Immature natural killer cell (primary cell): ENCODE results near the gene RANBP3. TPM values are rescaled to one million over a fixed set of nuclear protein-coding genes. Genes with fewer than 3 reads are reported as not detected.
"Not testable (repeated sequence)": the region's sequence is repeated elsewhere in the genome, so short reads cannot be mapped to it uniquely, and the experiment has no call there.

Experiments
- DNase-seq, 3 donors: peaks; one replicate each; pipeline ENCODE4 v3.0.0; 2022; ENCODE audit warnings: mixed read lengths in 1 of 3
- H3K27ac Mint-ChIP-seq, 6 donors: one replicate each; pipeline ENCODE4 v1.8.0; 2020; ENCODE audit warnings: mixed read lengths in 6 of 6, mild to moderate bottlenecking in 5 of 6, inconsistent platforms in 4 of 6, moderate library complexity in 3 of 6
- H3K27me3 Mint-ChIP-seq, 3 donors: one replicate each; pipeline ENCODE4 v1.8.0; 2020 to 2021; ENCODE audit warnings: low read depth in 3 of 3, mild to moderate bottlenecking in 3 of 3, mixed read lengths in 3 of 3, moderate library complexity in 3 of 3, inconsistent platforms in 1 of 3
- H3K36me3 Mint-ChIP-seq, 3 donors: one replicate each; pipeline ENCODE4 v1.8.0; 2020; ENCODE audit warnings: mixed read lengths in 3 of 3, inconsistent platforms in 2 of 3, mild to moderate bottlenecking in 2 of 3
- H3K4me1 Mint-ChIP-seq, 2 donors: one replicate each; pipeline ENCODE4 v1.8.0; 2020; ENCODE audit warnings: inconsistent platforms in 2 of 2, mild to moderate bottlenecking in 2 of 2, mixed read lengths in 2 of 2, moderate library complexity in 1 of 2
- H3K4me3 Mint-ChIP-seq, 5 donors: one replicate each; pipeline ENCODE4 v1.8.0; 2020; ENCODE audit warnings: mild to moderate bottlenecking in 5 of 5, mixed read lengths in 5 of 5, inconsistent platforms in 3 of 5, moderate library complexity in 3 of 5
- H3K9me3 Mint-ChIP-seq, 6 donors: one replicate each; pipeline ENCODE4 v1.8.0; 2020; ENCODE audit warnings: mild to moderate bottlenecking in 6 of 6, mixed read lengths in 6 of 6, inconsistent platforms in 4 of 6, moderate library complexity in 3 of 6
- polyA plus RNA-seq, 3 donors: library from polyadenylated mRNA; unstranded; fragments of 300-500 nt; fragmentation: Illumina TruSeq; gene quantifications; one replicate each; pipeline ENCODE4 v1.2.3, GENCODE V29; 2021

Gene RANBP3
- polyA plus RNA-seq, 3 donors from 2014 or later, result 3.2 to 14.5 (median 4.4) TPM

DNA sequence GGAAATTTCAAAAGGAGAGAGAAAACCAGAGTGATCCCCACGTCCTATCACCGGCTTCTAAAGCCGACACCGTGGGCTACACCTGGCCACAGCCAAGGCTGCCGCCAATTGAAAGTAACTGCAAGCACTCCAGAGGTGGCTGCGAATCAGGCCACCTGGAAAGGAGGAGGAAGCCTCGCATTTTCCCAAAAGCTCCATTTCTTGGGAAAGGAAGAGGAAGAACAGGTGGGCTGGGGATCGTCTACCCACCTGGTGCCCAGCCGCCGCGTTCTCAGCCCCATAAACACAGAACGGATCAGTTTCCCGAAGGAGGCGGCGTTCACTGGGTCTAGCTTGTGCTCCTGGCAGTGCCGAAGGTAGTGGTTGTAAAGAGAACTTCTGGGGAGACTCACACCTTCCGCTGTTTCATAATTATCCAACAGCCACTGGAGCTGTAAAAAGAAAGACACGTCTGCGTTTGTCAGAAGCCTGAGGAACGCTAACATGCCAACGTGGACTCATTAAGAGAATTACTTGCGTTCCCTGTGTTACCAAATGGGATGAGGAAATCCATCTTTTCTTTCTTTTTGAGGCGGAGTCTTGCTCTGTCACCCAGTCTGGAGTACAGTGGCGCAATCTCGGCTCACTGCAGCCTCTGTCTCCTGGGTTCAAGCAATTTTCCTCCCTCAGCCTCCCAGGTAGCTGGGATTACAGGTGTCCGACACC lies 38.1 kb upstream of the RANBP3 start:
- H3K27me3 Mint-ChIP-seq, result peaks cover 0 to 3% (median 0%) of the 10 kb centered on the region in 3 donors
- H3K27ac Mint-ChIP-seq, result no peak overlapping the region
- H3K4me3 Mint-ChIP-seq, result no peak overlapping the region
- no peaks in the 10 kb centered on the region for H3K9me3 Mint-ChIP-seq
- no peaks in the 10 kb centered on the region for H3K36me3 Mint-ChIP-seq
- no peak for DNase-seq
- no peaks in the 10 kb centered on the region for H3K4me1 Mint-ChIP-seq

- no peaks in the 10 kb centered on the region for H3K36me3 Mint-ChIP-seq
- H3K27ac Mint-ChIP-seq, result no peak overlapping the region
- no peaks in the 10 kb centered on the region for H3K4me1 Mint-ChIP-seq
- H3K9me3 Mint-ChIP-seq, result no peaks in the 10 kb centered on the region
- no peak for DNase-seq
- peaks cover 0 to 3% (median 0%) of the 10 kb centered on the region in 3 donors for H3K27me3 Mint-ChIP-seq
- H3K4me3 Mint-ChIP-seq, result no peak overlapping the region
Observed at GRCh38 chr19:6014551-6015135, 36.7 kb upstream of the RANBP3 start.

DNA sequence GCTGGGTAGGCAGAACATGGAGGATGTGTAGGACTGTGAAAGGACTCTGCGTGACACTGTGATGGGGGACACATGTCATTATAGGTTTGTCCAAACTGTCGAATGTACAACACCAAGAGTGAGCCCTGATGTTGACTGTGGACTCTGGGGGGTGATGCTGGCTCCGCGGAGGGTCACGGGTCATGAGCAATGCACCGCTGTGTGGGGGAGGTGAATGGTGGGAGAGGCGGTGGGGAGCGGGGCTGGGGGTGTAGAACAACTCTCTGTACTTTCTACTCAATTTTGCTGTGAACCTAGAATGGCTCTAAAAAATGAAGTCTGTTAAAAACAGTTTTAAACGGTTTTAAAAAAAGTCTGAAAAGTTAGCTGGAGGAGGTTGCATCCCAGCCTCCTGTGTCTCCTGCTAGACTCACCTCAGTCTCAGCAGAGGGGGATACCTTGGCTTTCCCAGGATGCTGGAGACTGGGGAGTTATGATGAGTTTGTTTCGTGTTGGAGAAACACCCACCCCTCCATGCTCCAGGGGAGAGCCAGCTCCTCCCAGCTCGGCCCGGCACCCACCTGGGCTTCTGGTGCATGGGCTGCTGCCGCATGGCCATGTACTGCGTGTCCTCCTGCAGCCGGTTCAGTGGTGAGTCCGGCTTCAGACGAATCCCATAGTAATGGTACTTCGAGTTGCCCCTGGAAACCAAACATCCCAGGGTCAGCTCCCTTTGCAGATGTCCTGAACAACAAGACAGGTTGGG lies 34.7 kb upstream of the RANBP3 start:
- no peaks in the 10 kb centered on the region for H3K27me3 Mint-ChIP-seq
- no peaks in the 10 kb centered on the region for H3K4me1 Mint-ChIP-seq
- no peak overlapping the region for H3K4me3 Mint-ChIP-seq
- H3K27ac Mint-ChIP-seq, result no peak overlapping the region
- DNase-seq, result no peak
- H3K9me3 Mint-ChIP-seq, result no peaks in the 10 kb centered on the region
- no peaks in the 10 kb centered on the region for H3K36me3 Mint-ChIP-seq

DNA sequence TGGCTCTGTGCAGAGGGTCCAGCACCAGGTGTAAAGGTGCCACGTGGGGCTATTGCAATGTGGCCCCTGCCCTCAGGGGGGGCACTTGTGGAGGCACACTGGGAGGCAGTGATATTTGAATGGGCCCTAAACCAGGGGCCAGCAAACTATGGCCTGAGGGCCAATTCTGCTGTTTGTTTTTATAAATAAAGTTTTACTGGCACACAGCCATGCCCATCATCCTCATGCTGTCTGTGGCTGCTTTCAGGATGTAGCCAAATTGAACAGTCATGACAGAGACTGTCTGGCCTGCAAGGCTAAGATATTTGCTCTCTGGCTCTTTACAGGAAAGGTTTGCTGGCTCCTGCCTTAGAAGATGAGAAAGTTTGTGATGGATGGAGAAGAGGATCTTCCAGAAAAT lies 33.9 kb upstream of the RANBP3 start:
- no peaks in the 10 kb centered on the region for H3K9me3 Mint-ChIP-seq
- DNase-seq, result no peak
- no peak overlapping the region for H3K27ac Mint-ChIP-seq
- no peaks in the 10 kb centered on the region for H3K4me1 Mint-ChIP-seq
- H3K27me3 Mint-ChIP-seq, result peaks cover 0 to 1% (median 0%) of the 10 kb centered on the region in 3 donors
- H3K36me3 Mint-ChIP-seq, result no peaks in the 10 kb centered on the region
- H3K4me3 Mint-ChIP-seq, result no peak overlapping the region

DNA sequence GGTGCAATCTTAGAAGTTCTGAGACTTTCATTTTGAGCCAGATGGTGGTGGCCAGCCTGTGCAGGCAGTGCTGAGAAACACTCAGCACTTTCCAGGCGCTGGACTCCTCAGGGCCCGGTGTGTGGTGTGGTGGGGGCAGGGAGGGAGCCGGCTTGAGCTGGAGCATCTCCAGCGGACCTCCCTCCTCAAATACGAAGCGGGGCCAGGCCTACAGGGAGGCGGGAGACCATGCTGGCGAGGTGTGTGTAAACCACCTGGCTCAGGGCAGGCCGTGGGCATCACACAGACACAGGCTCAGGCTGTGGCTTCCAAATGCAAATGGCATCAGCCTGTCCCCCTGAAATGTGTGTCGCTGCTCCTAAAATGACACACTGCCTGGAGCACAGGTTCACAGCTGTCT lies 33.3 kb upstream of the RANBP3 start:
- peaks cover 0 to 1% (median 0%) of the 10 kb centered on the region in 3 donors for H3K27me3 Mint-ChIP-seq
- no peaks in the 10 kb centered on the region for H3K4me1 Mint-ChIP-seq
- DNase-seq, result no peak
- H3K4me3 Mint-ChIP-seq, result no peak overlapping the region
- no peak overlapping the region for H3K27ac Mint-ChIP-seq
- no peaks in the 10 kb centered on the region for H3K36me3 Mint-ChIP-seq
- no peaks in the 10 kb centered on the region for H3K9me3 Mint-ChIP-seq

DNA sequence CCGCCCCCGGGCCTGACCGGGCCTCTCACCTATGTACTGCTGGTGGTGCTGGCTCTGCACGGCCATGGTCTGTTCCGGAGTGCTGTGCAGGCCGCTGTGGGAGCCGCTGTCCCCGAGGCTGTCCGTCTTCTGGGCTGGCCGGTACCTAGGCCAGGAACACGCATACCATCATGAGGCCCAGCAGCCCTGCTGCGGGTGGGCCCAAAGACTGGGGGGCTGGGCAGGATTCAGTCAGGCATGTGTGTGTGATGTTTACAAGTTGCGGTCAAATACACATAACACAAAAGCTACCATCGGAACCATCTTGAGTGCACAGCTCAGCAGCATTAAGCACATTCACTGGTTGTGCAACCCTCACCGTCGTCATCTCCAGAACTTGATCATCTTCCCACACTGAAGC lies 32.2 kb upstream of the RANBP3 start:
- H3K4me3 Mint-ChIP-seq, result no peak overlapping the region
- H3K27me3 Mint-ChIP-seq, result peaks cover 0 to 1% (median 0%) of the 10 kb centered on the region in 3 donors
- no peaks in the 10 kb centered on the region for H3K4me1 Mint-ChIP-seq
- no peaks in the 10 kb centered on the region for H3K9me3 Mint-ChIP-seq
- no peak overlapping the region for H3K27ac Mint-ChIP-seq
- H3K36me3 Mint-ChIP-seq, result no peaks in the 10 kb centered on the region
- no peak for DNase-seq

DNA sequence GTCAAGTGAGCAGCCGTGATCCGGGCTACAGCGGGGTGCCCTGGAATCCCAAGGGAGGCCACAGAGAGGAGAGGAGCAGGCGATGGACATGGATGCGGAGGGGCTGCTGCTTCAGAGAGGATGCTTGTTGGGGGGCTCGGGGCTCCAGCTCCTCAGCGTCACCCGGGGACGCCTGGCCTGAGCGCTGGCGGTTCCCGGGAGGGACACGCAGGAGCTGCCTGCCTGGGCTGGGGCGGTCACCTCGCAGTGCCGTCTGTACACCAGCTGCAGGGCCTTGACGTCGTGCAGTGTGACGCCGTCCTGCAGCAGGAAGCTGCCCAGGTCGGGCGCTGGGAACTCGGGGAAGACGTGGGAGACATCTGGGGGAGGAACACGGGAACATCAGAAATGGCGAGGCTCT lies 29.9 kb upstream of the RANBP3 start:
- no peak for DNase-seq
- H3K4me3 Mint-ChIP-seq, result no peak overlapping the region
- H3K27me3 Mint-ChIP-seq, result peaks cover 0 to 1% (median 0%) of the 10 kb centered on the region in 3 donors
- H3K9me3 Mint-ChIP-seq, result no peaks in the 10 kb centered on the region
- H3K27ac Mint-ChIP-seq, result no peak overlapping the region
- H3K36me3 Mint-ChIP-seq, result no peaks in the 10 kb centered on the region
- H3K4me1 Mint-ChIP-seq, result no peaks in the 10 kb centered on the region

- no peaks in the 10 kb centered on the region for H3K36me3 Mint-ChIP-seq
- no peak overlapping the region for H3K4me3 Mint-ChIP-seq
- no peak overlapping the region for H3K27ac Mint-ChIP-seq
- H3K27me3 Mint-ChIP-seq, result peaks cover 0 to 1% (median 0%) of the 10 kb centered on the region in 3 donors
- H3K4me1 Mint-ChIP-seq, result no peaks in the 10 kb centered on the region
- no peaks in the 10 kb centered on the region for H3K9me3 Mint-ChIP-seq
- no peak for DNase-seq
Observed at GRCh38 chr19:6006896-6007295, 29.0 kb upstream of the RANBP3 start.

DNA sequence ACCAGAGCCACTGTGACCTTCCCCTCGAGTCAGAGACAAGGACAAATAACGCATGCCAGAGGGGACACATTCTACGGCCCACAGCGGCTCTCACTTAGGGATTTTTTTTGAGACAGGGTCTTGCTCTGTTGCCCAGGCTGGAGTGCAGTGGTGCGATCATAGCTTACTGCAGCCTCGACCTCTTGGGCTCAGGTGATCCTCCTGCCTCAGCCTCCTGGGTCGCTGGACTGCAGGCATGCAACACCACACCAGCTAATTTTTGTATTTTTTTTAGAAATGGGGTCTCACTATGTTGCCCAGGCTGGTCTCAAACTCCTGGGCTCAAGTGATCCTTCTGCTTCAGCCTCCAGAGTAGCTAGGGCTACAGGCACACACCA lies 28.1 kb upstream of the RANBP3 start:
- DNase-seq, H3K36me3 Mint-ChIP-seq, H3K27ac Mint-ChIP-seq, H3K27me3 Mint-ChIP-seq, H3K4me1 Mint-ChIP-seq, H3K4me3 Mint-ChIP-seq, H3K9me3 Mint-ChIP-seq: not testable (repeated sequence)

- Mint-ChIP-seq H3K4me3 (no peak overlapping the region), H3K9me3 (no peaks in the 10 kb centered on the region), H3K27me3 (peaks cover 0 to 1% (median 0%) of the 10 kb centered on the region in 3 donors), H3K27ac (no peak overlapping the region), H3K36me3 (no peaks in the 10 kb centered on the region), H3K4me1 (no peaks in the 10 kb centered on the region)
- DNase-seq, result no peak
Observed at GRCh38 chr19:6005321-6006069, 27.6 kb upstream of the RANBP3 start.

GRCh38 chr19:6003976-6004375 lies 26.0 kb upstream of the RANBP3 start:
- Mint-ChIP-seq H3K27ac (no peak overlapping the region), H3K9me3 (no peaks in the 10 kb centered on the region), H3K4me1 (no peaks in the 10 kb centered on the region), H3K27me3 (peaks cover 0 to 1% (median 0%) of the 10 kb centered on the region in 3 donors), H3K36me3 (peaks cover 0 to 4% (median 0%) of the 10 kb centered on the region in 3 donors), H3K4me3 (no peak overlapping the region)
- no peak for DNase-seq

GRCh38 chr19:6002591-6002990 lies 24.7 kb upstream of the RANBP3 start:
- H3K4me1 Mint-ChIP-seq, result no peaks in the 10 kb centered on the region
- peaks cover 0 to 4% (median 0%) of the 10 kb centered on the region in 3 donors for H3K36me3 Mint-ChIP-seq
- no peak for DNase-seq
- peaks cover 0 to 1% (median 0%) of the 10 kb centered on the region in 3 donors for H3K27me3 Mint-ChIP-seq
- H3K27ac Mint-ChIP-seq, result no peak overlapping the region
- H3K9me3 Mint-ChIP-seq, result no peaks in the 10 kb centered on the region
- H3K4me3 Mint-ChIP-seq, result no peak overlapping the region

DNA sequence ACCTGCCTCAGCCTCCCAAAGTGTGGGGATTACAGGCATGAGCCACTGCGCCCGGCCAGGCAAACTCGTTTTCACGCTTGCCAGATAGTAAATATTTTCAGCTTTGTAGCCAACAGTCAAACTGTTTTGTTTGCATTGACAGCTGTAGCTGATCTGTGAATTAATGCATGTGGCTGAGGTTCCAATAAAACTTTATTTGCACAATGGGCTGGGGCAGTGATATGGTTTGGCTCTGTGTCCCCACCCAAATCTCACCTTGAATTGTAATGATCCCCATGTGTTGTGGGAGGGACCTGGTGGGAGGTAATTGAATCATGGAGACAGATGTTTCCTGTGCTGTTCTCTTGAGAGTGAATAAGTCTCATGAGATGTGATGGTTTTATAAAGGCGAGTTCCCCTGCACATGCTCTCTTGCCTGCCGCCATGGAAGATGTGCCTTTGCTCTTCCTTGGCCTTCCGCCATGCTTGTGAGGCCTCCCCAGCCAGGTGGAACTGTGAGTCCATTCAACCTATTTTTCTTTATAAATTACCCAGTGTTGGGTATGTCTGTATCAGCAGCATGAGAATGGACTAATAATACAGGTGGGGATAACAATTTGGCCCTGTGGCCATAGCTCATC lies 22.4 kb upstream of the RANBP3 start:
- Mint-ChIP-seq H3K36me3 (peaks cover 0 to 4% (median 0%) of the 10 kb centered on the region in 3 donors), H3K27ac (no peak overlapping the region), H3K27me3 (no peaks in the 10 kb centered on the region), H3K4me3 (no peak overlapping the region), H3K4me1 (no peaks in the 10 kb centered on the region), H3K9me3 (no peaks in the 10 kb centered on the region)
- no peak for DNase-seq
